ENCODE measurements around the gene VAMP2. TPM values are rescaled to one million over a fixed set of nuclear protein-coding genes. Genes with fewer than 3 reads are reported as not detected.

Gene VAMP2
- total and polyA plus RNA-seq, 9 of the 15 experiments (the other 6 are each of a cell fraction or from before 2014, with no cell fraction given), result 2.3 to 31.8 (median 6.0) TPM

- no peak for TF ChIP-seq FOXO4 (CRISPR knock-in tag; IDR thresholded peaks at IDR 0.05)
- no peak for TF ChIP-seq THAP12 (CRISPR knock-in tag; IDR thresholded peaks at IDR 0.05)
- TF ChIP-seq CAMTA2 (CRISPR knock-in tag; conservative IDR thresholded peaks at IDR 0.05), result no peak
- no peak for TF ChIP-seq ZNF512 (tag; IDR thresholded peaks at IDR 0.05)
- no peak for TF ChIP-seq FOXA3 (CRISPR knock-in tag; conservative IDR thresholded peaks at IDR 0.05 in 1 of 2, IDR thresholded peaks at IDR 0.05 in 1 of 2)
- no peak for TF ChIP-seq BRD4 (IDR thresholded peaks at IDR 0.05)
- no peak for TF ChIP-seq HOXB6 (CRISPR knock-in tag; IDR thresholded peaks at IDR 0.05; ENCODE audit: borderline replicate concordance)
- TF ChIP-seq LARP7 (IDR thresholded peaks at IDR 0.05), result no peak
- TF ChIP-seq CHCHD3 (CRISPR knock-in tag; IDR thresholded peaks at IDR 0.05), result no peak
- TF ChIP-seq FOXM1 (IDR thresholded peaks at IDR 0.05; ENCODE audit: low read depth), result no peak
- no peak for TF ChIP-seq FOXM1 (CRISPR knock-in tag; IDR thresholded peaks at IDR 0.05; ENCODE audit: low read depth)
- no peak for TF ChIP-seq ZFP30 (CRISPR knock-in tag; IDR thresholded peaks at IDR 0.05; ENCODE audit: borderline replicate concordance)
- TF ChIP-seq ELF1 (tag; IDR thresholded peaks at IDR 0.05), result no peak
- TF ChIP-seq CEBPB (tag; IDR thresholded peaks at IDR 0.05), result no peak
- no peak for TF ChIP-seq TAF9B (IDR thresholded peaks at IDR 0.05; ENCODE audit: partially characterized antibody)
- no peak for TF ChIP-seq ZNF668 (CRISPR knock-in tag; IDR thresholded peaks at IDR 0.05)
- peak; percentile 17; the same call in 1 of the 2 replicates for TF ChIP-seq ATF7 (IDR thresholded peaks at IDR 0.05)
- no peak for TF ChIP-seq ZBTB33 (CRISPR knock-in tag; IDR thresholded peaks at IDR 0.05)
- no peak for TF ChIP-seq BACH1 (tag; IDR thresholded peaks at IDR 0.05)
- TF ChIP-seq ETV5 (CRISPR knock-in tag; IDR thresholded peaks at IDR 0.05; ENCODE audit: low read depth), result 0 out of 2 replicates have a peak, but pooled peaks have one; percentile 40
- no peak for TF ChIP-seq RBM17 (IDR thresholded peaks at IDR 0.05; ENCODE audit: borderline replicate concordance, low read depth, low read length)
- TF ChIP-seq PYGO2 (tag; IDR thresholded peaks at IDR 0.05), result no peak
- TF ChIP-seq DIDO1 (tag; IDR thresholded peaks at IDR 0.05; ENCODE audit: low read depth), result no peak
- TF ChIP-seq CBX5 (IDR thresholded peaks at IDR 0.05; ENCODE audit: borderline replicate concordance, low read depth), result no peak
Measured at GRCh38 chr17:8175795-8176196, 13.0 kb upstream of the VAMP2 start (continued).
